GM12873 (cell line): Measurements from ENCODE around the gene PRSS21.

Source experiments
- TF ChIP-seq, protein P1 (sequence below): IDR thresholded peaks from 2 replicates; pipeline ENCODE4 v1.5.1; 2012; ENCODE audit warnings: low read depth, mild to moderate bottlenecking, moderate library complexity, low read length, control low read depth; ENCODE audit not compliant: insufficient read depth; ENCODE audit errors: missing control alignments

PRSS21 gene

GRCh38 chr16:2799859-2800226, 17.2 kb upstream of the PRSS21 start:
- TF ChIP-seq, protein P1, sequence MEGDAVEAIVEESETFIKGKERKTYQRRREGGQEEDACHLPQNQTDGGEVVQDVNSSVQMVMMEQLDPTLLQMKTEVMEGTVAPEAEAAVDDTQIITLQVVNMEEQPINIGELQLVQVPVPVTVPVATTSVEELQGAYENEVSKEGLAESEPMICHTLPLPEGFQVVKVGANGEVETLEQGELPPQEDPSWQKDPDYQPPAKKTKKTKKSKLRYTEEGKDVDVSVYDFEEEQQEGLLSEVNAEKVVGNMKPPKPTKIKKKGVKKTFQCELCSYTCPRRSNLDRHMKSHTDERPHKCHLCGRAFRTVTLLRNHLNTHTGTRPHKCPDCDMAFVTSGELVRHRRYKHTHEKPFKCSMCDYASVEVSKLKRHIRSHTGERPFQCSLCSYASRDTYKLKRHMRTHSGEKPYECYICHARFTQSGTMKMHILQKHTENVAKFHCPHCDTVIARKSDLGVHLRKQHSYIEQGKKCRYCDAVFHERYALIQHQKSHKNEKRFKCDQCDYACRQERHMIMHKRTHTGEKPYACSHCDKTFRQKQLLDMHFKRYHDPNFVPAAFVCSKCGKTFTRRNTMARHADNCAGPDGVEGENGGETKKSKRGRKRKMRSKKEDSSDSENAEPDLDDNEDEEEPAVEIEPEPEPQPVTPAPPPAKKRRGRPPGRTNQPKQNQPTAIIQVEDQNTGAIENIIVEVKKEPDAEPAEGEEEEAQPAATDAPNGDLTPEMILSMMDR: no peak

DNA sequence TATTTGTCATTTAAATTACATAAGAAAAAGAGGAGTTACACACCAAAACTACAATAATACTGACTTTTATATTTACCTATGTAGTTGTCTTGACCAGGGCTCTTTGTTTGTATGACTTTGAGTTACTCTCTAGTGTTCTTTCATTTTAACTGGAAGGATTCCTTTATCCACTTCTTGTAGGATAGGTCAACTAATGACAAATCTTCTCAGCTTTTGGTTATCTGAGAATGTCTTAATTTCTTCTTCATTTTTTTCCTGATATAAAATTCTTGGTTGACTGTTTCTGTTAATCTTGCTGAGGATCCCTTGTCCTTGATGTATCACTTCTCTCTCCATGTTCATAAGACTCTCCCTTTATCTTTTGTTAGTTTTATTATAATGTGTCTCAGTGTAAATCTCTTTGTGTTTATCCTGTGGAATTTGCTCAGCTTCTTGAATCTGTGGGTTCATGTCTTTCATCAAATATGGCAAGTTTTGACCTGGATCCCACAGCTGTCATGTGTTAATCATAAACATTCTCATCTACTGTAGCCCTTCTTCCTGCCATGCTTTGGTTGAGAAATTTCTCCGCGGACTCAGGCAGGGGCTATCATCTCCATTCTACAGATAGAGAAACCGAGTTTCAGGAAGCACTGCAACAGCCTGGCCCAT, 13.4 kb upstream of the PRSS21 start:
- TF ChIP-seq, protein P1: no peak

DNA sequence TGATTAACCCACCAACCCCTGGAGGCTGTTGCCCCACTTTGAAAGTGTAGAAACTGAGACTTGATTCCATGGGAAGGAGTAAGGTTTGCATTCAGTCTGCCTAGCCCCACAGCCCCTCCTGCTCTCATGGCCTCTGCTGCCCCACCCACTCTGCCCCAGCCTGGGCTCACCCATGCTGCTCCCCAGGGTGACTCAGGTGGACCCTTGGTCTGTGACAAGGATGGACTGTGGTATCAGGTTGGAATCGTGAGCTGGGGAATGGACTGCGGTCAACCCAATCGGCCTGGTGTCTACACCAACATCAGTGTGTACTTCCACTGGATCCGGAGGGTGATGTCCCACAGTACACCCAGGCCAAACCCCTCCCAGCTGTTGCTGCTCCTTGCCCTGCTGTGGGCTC, 12.3 kb upstream of the PRSS21 start:
- TF ChIP-seq, protein P1: no peak

GRCh38 chr16:2806286-2806685, 10.8 kb upstream of the PRSS21 start:
- TF ChIP-seq, protein P1: no peak

GRCh38 chr16:2808181-2808580, 8.9 kb upstream of the PRSS21 start:
- TF ChIP-seq, protein P1: no peak

- TF ChIP-seq, protein P1: no peak
These were observed 7.8 kb upstream of the PRSS21 start for GRCh38 chr16:2809149-2809760.

DNA sequence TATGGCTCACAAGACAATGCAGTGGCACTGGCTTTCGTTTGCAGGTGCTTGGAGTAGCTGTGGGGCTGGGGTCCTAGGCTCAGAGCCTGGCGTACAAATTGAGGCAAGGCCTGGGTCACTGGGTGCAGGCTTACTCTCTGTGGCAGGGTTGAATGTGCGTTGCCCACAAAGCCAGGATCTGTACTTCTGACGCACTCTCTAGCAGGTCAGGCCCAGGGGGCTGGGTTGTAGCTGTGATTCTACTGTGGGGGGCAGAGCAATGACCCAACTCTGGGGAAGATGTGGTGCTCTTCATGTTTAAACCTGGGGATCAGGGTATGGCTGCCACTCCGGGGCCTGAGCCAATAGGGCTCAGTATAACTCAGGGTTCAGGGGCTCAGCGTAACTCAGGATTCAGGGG, 6.4 kb upstream of the PRSS21 start:
- TF ChIP-seq, protein P1: no peak
